HG03039 (cell line): ENCODE measurements around the gene SLC41A1.
A peak's percentile ranks its signal among the peaks of the same experiment; 100 is the strongest.

Experiments
- ATAC-seq: cut with Tn5 transposase; IDR thresholded peaks from one replicate; pipeline ENCODE4 v1.9.1; 2021; ENCODE audit warnings: mild to moderate bottlenecking, moderate library complexity; ENCODE audit not compliant: unreplicated experiment

The SLC41A1 gene

GRCh38 chr1:205760606-205761005 is 52.4 kb downstream of the SLC41A1 start:
- no peak for ATAC-seq

- ATAC-seq = no peak
These were observed 56.4 kb downstream of the SLC41A1 start for GRCh38 chr1:205756552-205756951.

GRCh38 chr1:205754857-205755256 is 58.1 kb downstream of the SLC41A1 start:
- no peak for ATAC-seq

- ATAC-seq = no peak
These were observed 61.9 kb downstream of the SLC41A1 start for GRCh38 chr1:205751036-205751651.

GRCh38 chr1:205750138-205751035 is 62.6 kb downstream of the SLC41A1 start, which contains the start of gene NUCKS1:
NUCKS1 (minus strand) TSS chr1:205750182; CDS start chr1:205749973, 209 bp downstream.
- ATAC-seq = peak; percentile 67

- peak; percentile 73 for ATAC-seq
These were observed 63.5 kb downstream of the SLC41A1 start for GRCh38 chr1:205749234-205750137.

- ATAC-seq = peak; percentile 9
These were observed 64.4 kb downstream of the SLC41A1 start for GRCh38 chr1:205748403-205749233.

- no peak for ATAC-seq
These were observed 66.1 kb downstream of the SLC41A1 start for GRCh38 chr1:205746757-205747412.

- ATAC-seq = no peak
These were observed 68.6 kb downstream of the SLC41A1 start for GRCh38 chr1:205744403-205744802.

GRCh38 chr1:205743977-205744376 is 69.0 kb downstream of the SLC41A1 start:
- ATAC-seq = no peak

- no peak for ATAC-seq
These were observed 71.3 kb downstream of the SLC41A1 start for GRCh38 chr1:205741681-205742080.

GRCh38 chr1:205739348-205740160 is 73.4 kb downstream of the SLC41A1 start:
- no peak for ATAC-seq
